ENCODE measurements around the gene SLC12A7.

- TF ChIP-seq CBX5 (IDR thresholded peaks at IDR 0.05; ENCODE audit: borderline replicate concordance, low read depth), result no peak
- no peak for TF ChIP-seq FOXO4 (CRISPR knock-in tag; IDR thresholded peaks at IDR 0.05)
- TF ChIP-seq, protein P1, sequence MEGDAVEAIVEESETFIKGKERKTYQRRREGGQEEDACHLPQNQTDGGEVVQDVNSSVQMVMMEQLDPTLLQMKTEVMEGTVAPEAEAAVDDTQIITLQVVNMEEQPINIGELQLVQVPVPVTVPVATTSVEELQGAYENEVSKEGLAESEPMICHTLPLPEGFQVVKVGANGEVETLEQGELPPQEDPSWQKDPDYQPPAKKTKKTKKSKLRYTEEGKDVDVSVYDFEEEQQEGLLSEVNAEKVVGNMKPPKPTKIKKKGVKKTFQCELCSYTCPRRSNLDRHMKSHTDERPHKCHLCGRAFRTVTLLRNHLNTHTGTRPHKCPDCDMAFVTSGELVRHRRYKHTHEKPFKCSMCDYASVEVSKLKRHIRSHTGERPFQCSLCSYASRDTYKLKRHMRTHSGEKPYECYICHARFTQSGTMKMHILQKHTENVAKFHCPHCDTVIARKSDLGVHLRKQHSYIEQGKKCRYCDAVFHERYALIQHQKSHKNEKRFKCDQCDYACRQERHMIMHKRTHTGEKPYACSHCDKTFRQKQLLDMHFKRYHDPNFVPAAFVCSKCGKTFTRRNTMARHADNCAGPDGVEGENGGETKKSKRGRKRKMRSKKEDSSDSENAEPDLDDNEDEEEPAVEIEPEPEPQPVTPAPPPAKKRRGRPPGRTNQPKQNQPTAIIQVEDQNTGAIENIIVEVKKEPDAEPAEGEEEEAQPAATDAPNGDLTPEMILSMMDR (IDR thresholded peaks at IDR 0.05 in 2 of 3, conservative IDR thresholded peaks at IDR 0.05 in 1 of 3; ENCODE audit: insufficient read depth in 2 of 3, low read depth in 1 of 3, low read length in 3 of 3), result no peak
- no peak for TF ChIP-seq EGR1 (conservative IDR thresholded peaks at IDR 0.05)
- TF ChIP-seq E2F5 (CRISPR knock-in tag; IDR thresholded peaks at IDR 0.05), result no peak
- no peak for TF ChIP-seq POLR2A (conservative IDR thresholded peaks at IDR 0.05)
- TF ChIP-seq CREM (IDR thresholded peaks at IDR 0.05; ENCODE audit: low read depth), result no peak
- TF ChIP-seq ZZZ3 (IDR thresholded peaks at IDR 0.05), result no peak
- TF ChIP-seq RREB1 (CRISPR knock-in tag; IDR thresholded peaks at IDR 0.05), result no peak
- TF ChIP-seq, protein P2, sequence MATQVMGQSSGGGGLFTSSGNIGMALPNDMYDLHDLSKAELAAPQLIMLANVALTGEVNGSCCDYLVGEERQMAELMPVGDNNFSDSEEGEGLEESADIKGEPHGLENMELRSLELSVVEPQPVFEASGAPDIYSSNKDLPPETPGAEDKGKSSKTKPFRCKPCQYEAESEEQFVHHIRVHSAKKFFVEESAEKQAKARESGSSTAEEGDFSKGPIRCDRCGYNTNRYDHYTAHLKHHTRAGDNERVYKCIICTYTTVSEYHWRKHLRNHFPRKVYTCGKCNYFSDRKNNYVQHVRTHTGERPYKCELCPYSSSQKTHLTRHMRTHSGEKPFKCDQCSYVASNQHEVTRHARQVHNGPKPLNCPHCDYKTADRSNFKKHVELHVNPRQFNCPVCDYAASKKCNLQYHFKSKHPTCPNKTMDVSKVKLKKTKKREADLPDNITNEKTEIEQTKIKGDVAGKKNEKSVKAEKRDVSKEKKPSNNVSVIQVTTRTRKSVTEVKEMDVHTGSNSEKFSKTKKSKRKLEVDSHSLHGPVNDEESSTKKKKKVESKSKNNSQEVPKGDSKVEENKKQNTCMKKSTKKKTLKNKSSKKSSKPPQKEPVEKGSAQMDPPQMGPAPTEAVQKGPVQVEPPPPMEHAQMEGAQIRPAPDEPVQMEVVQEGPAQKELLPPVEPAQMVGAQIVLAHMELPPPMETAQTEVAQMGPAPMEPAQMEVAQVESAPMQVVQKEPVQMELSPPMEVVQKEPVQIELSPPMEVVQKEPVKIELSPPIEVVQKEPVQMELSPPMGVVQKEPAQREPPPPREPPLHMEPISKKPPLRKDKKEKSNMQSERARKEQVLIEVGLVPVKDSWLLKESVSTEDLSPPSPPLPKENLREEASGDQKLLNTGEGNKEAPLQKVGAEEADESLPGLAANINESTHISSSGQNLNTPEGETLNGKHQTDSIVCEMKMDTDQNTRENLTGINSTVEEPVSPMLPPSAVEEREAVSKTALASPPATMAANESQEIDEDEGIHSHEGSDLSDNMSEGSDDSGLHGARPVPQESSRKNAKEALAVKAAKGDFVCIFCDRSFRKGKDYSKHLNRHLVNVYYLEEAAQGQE (IDR thresholded peaks at IDR 0.05; ENCODE audit: borderline replicate concordance), result no peak
- TF ChIP-seq, protein P2 (CRISPR knock-in tag; IDR thresholded peaks at IDR 0.05; ENCODE audit: low read depth), result no peak
- TF ChIP-seq IRF2 (CRISPR knock-in tag; IDR thresholded peaks at IDR 0.05), result no peak
- TF ChIP-seq JUND (IDR thresholded peaks at IDR 0.05; ENCODE audit: borderline replicate concordance, low read depth, low read length), result no peak
- TF ChIP-seq JUND (tag; IDR thresholded peaks at IDR 0.05; ENCODE audit: borderline replicate concordance, low read depth, low read length), result no peak
- no peak for TF ChIP-seq ZNF165 (CRISPR knock-in tag; IDR thresholded peaks at IDR 0.05; ENCODE audit: borderline replicate concordance)
Observed at GRCh38 chr5:1133108-1133507, 21.2 kb upstream of the SLC12A7 start.

Measured in K562 (cell line).